ENCODE results near the gene CDK19.

CDK19 gene

DNA sequence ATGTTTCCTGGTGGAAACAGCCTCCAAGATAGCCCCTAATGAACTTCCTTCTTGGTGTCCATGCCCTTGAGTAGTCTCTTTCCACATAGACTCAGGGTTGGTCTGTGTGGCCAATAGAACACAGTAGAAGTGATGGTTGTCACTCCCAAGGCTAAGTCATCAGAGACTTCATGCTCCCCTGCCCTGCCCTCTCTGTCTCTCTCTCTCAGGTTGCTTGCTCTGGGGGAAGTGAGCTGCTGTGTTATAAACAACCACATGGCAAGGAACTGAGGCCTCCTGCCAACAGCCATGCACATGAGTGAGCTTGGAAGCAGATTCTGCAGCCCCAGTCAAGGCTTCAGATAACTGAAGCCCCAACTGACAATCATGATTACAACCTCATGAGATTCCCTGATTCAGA, 253.6 kb downstream of the CDK19 start:
- ChIA-PET POLR2A (no interaction called here), CTCF (no interaction called here)
- DNase-seq (ENCODE audit: extremely low spot score): no peak
- no peak for TF ChIP-seq ARNT (IDR thresholded peaks at IDR 0.05)
- TF ChIP-seq LEF1 (IDR thresholded peaks at IDR 0.05; ENCODE audit: borderline replicate concordance): no peak
- TF ChIP-seq SP1 (IDR thresholded peaks at IDR 0.05): no peak
- TF ChIP-seq TARDBP (IDR thresholded peaks at IDR 0.05): no peak
- no peak for TF ChIP-seq BHLHE40 (IDR thresholded peaks at IDR 0.05; ENCODE audit: borderline replicate concordance)
- no peak for TF ChIP-seq SUZ12 (IDR thresholded peaks at IDR 0.05)
- TF ChIP-seq ELF4 (IDR thresholded peaks at IDR 0.05): no peak
- no peak for TF ChIP-seq FOXM1 (IDR thresholded peaks at IDR 0.05; ENCODE audit: borderline replicate concordance)
- no peak for TF ChIP-seq CTBP1 (IDR thresholded peaks at IDR 0.05; ENCODE audit: borderline replicate concordance)
- TF ChIP-seq FOXK2 (IDR thresholded peaks at IDR 0.05): no peak
- TF ChIP-seq FOXA1 (IDR thresholded peaks at IDR 0.05): no peak
- TF ChIP-seq, protein P1, sequence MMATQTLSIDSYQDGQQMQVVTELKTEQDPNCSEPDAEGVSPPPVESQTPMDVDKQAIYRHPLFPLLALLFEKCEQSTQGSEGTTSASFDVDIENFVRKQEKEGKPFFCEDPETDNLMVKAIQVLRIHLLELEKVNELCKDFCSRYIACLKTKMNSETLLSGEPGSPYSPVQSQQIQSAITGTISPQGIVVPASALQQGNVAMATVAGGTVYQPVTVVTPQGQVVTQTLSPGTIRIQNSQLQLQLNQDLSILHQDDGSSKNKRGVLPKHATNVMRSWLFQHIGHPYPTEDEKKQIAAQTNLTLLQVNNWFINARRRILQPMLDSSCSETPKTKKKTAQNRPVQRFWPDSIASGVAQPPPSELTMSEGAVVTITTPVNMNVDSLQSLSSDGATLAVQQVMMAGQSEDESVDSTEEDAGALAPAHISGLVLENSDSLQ (IDR thresholded peaks at IDR 0.05): no peak
- TF ChIP-seq HDGF (IDR thresholded peaks at IDR 0.05; ENCODE audit: borderline replicate concordance): no peak
- no peak for TF ChIP-seq L3MBTL2 (conservative IDR thresholded peaks at IDR 0.05)
- no peak for TF ChIP-seq ZNF384 (IDR thresholded peaks at IDR 0.05)
- no peak for TF ChIP-seq NFRKB (IDR thresholded peaks at IDR 0.05)

DNA sequence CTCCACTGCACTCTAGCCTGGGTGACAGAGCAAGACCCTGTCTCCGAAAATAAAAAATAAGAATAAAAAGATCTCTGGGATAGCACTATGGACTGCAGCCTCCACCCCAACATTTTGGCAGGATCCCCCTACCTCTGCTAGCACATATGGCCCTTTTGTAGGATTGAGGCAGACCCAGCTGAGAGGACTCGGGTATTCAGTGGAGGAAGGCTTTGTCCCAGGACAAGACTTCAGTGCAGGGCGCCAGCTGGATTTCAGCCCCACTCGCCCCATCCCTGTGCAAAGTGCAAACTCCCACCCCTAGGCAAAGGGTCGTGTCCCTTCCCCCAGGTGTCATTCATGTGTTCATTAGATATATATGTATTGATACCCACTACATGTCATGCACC, 254.3 kb downstream of the CDK19 start:
- POLR2A ChIA-PET: interaction anchor here (0.8 kb wide), 1 partner anchor 9 kb away, joined by 3 read pairs; no protein-coding TSS in a partner anchor
- no peak for TF ChIP-seq BHLHE40 (IDR thresholded peaks at IDR 0.05; ENCODE audit: borderline replicate concordance)
- no peak for TF ChIP-seq ZNF384 (IDR thresholded peaks at IDR 0.05)
- TF ChIP-seq, protein P1 (IDR thresholded peaks at IDR 0.05): no peak
- no peak for TF ChIP-seq FOXA1 (IDR thresholded peaks at IDR 0.05)
- TF ChIP-seq SUZ12 (IDR thresholded peaks at IDR 0.05): no peak
- no peak for TF ChIP-seq LEF1 (IDR thresholded peaks at IDR 0.05; ENCODE audit: borderline replicate concordance)
- no peak for TF ChIP-seq HDGF (IDR thresholded peaks at IDR 0.05; ENCODE audit: borderline replicate concordance)
- no peak for TF ChIP-seq L3MBTL2 (conservative IDR thresholded peaks at IDR 0.05)
- TF ChIP-seq CTBP1 (IDR thresholded peaks at IDR 0.05; ENCODE audit: borderline replicate concordance): no peak
- no peak for TF ChIP-seq FOXK2 (IDR thresholded peaks at IDR 0.05)
- no peak for TF ChIP-seq FOXM1 (IDR thresholded peaks at IDR 0.05; ENCODE audit: borderline replicate concordance)
- TF ChIP-seq ELF4 (IDR thresholded peaks at IDR 0.05): no peak
- no peak for TF ChIP-seq SP1 (IDR thresholded peaks at IDR 0.05)
- TF ChIP-seq ARNT (IDR thresholded peaks at IDR 0.05): no peak
- no peak for TF ChIP-seq TARDBP (IDR thresholded peaks at IDR 0.05)
- no peak for TF ChIP-seq NFRKB (IDR thresholded peaks at IDR 0.05)

DNA sequence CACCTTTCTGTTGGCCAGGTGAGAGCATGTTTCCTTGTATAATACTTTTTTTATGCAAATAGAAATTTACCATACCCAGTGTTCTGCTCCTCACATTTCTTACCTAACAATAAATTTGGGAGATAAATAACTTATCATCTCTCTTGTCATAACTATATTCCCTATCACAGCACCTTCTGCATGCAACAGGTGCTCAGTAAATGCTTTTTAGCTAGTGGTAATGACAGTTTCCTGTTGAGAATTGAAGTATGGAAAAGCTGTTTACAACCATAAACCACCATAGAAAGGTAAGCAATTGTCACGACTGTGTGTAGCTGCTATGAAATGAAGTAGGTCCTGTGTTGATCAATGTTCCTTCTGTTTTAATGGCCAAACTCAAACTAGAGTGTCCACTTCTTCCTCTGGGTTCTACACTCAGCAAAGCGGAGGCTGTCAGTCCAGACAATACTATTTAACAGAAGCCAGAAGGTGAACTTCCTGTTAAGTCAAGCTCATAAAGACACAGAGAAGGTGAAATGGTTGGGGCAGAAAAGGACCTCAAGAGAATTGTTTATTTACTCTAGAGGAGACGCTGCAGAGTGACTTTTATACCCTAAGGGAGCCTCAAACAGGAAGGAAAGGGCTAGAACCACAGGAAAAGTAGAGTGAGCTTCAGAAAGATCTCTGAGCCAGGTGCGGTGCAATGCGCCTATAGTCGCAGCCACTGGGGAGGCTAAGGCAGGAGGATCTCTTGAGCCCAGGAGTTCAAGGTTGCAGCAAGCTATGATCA, 254.8 kb downstream of the CDK19 start:
- no peak for DNase-seq (ENCODE audit: extremely low spot score)
- ChIA-PET POLR2A (interaction anchor here (0.8 kb wide), 1 partner anchor 8 kb away, joined by 3 read pairs; no protein-coding TSS in a partner anchor), CTCF (no interaction called here)
- TF ChIP-seq, protein P1 (IDR thresholded peaks at IDR 0.05): no peak
- TF ChIP-seq HDGF (IDR thresholded peaks at IDR 0.05; ENCODE audit: borderline replicate concordance) (no peak), BHLHE40 (IDR thresholded peaks at IDR 0.05; ENCODE audit: borderline replicate concordance) (no peak), ARNT (IDR thresholded peaks at IDR 0.05) (no peak)

More for the DNA sequence above, 254.3 kb downstream of the CDK19 start:
- CTCF ChIA-PET: no interaction called here
- DNase-seq (ENCODE audit: extremely low spot score): no peak

All from HEK293T (cell line).